SW480 (cell line): ENCODE results near the gene HBS1L.
A peak's percentile ranks its signal among the peaks of the same experiment; 100 is the strongest.

Source experiments
- DNase-seq: peaks from one replicate; pipeline ENCODE4 v3.0.0-alpha.2; 2016; ENCODE audit warnings: low spot score

Gene HBS1L

DNA sequence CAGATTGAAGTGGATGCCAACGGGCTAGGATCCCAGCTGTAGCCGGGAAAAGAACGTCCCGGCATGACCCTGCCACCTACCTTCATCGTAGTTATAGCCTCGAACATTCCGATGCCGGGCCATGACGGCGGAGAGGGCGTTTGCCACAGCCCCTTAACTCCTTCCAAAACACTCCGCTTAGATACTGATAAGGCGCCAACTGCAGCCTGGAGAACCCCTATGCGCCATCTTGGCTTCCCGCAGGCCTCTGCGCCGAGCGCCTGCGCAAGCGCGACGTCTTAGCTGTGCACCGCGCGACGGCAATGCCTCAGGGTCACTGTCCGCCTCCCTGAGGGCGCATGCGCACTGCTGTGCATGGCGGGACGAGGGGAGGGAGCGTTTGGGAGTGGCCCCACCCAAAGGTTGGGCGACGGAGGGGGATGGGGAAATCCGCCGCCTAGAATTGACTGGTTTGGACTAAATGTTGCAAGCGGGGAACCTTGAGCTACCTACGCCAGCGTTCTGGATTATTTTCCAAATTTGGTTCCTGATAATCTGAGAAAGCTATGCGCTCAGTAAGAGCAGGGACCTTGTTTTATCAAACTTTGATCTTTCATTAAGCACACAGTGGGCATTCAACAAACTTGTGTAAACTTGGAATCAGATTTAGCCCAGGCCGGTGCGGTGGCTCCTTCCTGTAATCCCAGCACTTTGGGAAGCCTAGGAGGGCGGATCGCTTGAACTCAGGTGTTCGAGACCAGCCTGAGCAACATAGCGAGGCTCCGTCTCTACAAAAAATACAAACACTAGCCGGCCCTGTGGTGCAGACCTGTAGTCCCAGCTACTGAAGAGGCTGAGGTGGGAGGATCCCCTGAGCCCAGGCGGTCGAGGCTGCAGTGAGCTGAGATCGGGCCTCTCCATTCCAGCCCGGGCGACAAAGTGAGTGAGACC is at the start of gene HBS1L:
Gene HBS1L, minus strand, starts transcription at position 254 of the 930 bp plus-strand sequence. Its CDS starts 131 bp downstream, at position 123.
- DNase-seq, result peak; percentile 90

DNA sequence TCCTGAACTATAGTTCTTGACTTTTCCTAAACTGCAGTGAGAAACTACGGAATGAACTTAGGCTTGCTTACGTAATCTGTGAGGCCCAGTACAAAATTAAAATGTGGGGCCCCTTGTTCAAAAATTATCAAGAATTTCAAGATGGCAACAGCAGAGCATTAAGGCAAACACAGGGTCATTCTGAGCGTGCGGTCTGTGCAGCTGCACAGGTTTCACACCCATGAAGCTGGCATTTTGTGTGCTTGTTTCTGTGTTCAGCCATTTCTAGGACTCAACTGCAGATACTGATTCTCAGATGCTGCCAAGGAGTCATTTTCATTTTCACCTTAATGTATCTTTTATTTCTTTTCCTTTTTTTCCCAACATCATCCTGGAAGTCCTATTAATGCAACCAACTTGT is 49.6 kb upstream of the HBS1L start:
- no peak for DNase-seq

DNA sequence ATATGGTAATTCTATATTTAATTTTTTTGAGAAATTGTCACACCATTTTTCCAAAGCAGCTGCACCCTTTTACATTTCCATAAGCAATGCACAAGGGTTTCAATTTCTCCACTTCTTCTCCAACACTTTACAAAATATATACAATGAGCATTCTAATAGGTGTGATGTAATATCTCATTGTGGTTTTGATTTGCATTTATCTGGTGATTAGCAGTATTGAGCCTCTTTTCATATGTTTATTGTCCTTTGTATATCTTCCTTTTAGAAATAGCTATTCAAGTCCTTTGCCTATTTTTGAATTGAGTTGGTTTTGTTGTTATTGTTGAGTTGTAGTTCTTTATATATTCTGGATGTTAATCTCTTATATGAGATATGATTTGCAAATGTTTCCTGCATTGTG is 47.6 kb upstream of the HBS1L start:
- no peak for DNase-seq

DNA sequence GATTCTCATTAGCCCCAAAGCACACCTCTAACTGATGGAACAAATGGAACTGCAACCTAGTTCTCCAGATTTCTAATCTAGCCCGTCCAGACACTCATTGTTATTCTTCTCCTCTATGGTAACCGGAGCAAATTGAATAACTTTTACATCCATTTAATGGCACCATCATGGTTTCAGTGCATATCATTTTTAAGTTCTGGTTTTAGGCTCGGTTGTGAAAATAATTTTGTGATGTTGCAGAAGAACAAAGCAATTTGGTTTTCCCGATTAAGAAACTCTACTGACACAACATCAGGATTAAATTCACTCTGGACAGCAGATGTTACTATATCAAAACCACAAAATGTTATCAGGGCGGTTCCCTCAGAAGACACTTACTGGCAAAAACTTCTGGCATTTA is 42.5 kb upstream of the HBS1L start:
- DNase-seq, result no peak

DNA sequence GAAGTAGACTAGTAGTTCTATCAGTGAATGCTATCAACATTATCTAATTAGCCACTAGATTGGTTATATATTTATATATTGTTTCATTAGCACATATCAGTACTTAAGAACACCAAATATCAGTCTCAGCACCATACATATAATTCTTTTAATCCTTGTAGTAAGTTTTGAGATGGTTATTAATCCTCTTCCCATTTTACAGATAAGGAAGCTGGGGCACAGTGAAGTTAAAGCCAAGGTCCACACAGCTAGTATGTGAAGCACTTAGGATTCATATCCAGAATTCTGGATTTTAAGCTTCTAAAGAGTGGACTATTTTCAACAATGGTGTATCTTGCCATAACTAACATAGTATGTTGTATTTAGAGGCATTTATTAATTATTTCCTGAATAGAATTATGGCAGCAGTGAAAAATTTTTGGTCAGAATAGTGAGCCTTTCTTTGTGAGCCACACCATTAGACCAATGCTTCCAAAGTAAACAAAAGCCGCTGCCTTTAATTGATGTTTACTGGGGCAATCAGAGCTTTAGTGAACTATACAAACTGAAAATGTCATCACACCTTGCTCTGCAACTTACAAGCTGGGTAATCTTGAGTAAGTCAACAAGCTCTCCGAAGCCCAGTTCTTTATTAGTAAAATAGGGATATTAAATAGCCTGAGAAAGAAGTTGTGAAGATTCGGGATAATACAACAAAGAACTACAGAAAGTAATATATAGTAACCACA is 41.9 kb upstream of the HBS1L start:
- no peak for DNase-seq

DNA sequence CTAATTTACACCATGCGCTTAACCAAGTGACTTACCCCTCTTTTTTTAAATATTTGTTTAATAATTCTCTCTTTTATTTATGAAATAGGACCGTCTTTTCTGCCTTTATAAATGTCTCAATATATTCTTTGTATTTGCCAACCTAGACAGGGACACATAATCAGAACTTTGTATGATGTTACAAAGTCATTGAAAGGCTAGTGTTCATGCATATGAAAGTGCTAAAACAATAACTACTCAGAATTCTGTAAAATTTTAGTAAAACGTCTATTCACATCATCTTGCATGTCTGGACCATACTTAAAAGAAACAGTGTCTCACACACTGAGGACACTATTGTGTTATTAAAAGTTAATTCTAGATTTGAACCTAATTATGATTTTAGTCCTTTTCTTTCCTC is 41.1 kb upstream of the HBS1L start:
- no peak for DNase-seq

DNA sequence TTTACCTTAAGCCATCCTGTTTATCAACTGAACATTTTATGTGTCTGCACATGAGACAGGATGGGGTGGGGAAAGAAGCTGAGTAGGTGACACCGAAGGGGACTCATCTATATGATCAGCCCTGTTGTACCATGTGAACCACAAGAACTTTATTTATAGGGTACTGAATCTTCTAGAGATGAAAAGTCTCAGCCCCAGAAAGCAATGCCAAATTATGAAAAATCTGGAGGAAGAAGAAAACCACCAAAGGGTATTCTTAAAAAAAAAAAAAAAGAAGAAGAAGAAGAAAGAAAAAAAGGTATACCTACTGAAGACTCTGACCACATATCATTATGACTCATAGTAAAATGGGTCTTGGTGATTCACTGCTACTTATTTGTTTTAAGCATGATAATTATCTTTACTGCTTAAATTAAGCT is 39.8 kb upstream of the HBS1L start:
- DNase-seq, result no peak

DNA sequence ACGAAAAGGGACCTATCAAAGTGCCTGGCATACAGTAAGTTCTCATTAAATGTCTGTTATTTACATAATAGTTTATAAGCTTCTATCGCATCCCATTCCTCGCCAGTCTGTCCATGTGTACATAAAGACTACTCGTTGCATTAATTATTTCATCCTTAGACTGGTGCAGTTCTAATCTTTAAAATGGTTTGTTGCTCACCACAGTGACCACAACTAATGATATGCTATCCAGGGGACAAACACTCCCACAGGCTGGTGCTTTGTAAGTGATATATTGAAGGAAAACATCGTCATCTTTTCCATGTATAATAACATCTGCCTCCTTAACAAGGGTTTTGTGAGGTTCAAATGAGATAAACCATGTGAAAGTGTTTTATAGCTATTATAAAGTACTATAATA is 39.0 kb upstream of the HBS1L start:
- DNase-seq, result peak; percentile 19

DNA sequence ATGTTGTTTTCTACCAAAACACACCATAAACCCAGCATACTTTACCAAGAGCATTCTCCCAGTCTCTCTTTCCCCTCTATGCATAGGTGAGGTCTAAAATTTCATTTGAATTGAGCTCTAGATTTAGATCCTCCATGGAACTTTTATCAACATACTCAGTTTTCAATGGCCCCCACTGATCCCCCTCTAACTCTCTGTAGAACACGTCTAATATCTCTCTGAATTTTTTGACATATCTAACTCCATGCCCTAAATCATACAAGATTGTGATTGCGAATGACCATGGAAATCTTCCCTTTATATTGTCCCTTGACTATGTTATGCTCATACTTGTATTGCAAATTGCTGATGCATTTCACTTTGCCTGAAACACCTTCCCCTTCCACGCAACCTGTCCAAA is 38.1 kb upstream of the HBS1L start:
- no peak for DNase-seq

DNA sequence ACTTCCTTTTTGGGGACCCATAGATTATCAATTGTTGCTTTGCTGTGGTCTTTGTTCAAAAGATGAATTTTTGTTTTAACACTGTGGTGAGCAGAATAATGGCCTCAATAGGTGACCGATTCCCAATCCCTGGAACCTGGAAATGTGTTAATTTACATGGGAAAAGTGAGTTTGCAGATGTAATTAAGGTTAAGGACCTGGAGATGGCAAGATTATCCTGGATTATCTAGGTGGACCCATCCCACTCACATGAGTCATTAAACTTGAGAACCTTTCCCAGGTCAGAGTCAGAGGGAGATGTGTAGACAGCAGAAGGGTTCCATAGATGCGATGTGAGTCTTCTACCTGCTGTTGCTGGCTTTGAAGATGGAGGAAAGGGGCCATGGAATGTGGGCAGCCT is 36.2 kb upstream of the HBS1L start:
- DNase-seq, result no peak

DNA sequence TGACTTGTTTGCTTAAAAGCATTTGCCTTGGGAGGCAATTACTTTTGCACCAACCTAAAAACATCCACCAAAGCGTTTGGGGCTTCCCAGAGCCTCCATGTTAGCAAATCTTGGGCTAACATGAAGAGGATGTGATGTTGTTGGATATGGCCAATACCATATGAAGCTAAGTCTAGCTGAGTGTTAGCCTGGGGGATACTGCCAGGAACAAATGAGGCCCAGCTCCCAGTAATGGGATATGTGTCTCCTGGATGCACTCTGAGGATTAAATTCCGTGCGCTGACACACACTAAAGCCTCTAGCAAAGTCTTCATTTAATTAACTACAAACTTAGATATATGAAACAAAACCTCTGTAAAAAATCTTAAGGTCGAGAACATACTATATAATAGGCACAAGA is 35.3 kb upstream of the HBS1L start:
- no peak for DNase-seq

DNA sequence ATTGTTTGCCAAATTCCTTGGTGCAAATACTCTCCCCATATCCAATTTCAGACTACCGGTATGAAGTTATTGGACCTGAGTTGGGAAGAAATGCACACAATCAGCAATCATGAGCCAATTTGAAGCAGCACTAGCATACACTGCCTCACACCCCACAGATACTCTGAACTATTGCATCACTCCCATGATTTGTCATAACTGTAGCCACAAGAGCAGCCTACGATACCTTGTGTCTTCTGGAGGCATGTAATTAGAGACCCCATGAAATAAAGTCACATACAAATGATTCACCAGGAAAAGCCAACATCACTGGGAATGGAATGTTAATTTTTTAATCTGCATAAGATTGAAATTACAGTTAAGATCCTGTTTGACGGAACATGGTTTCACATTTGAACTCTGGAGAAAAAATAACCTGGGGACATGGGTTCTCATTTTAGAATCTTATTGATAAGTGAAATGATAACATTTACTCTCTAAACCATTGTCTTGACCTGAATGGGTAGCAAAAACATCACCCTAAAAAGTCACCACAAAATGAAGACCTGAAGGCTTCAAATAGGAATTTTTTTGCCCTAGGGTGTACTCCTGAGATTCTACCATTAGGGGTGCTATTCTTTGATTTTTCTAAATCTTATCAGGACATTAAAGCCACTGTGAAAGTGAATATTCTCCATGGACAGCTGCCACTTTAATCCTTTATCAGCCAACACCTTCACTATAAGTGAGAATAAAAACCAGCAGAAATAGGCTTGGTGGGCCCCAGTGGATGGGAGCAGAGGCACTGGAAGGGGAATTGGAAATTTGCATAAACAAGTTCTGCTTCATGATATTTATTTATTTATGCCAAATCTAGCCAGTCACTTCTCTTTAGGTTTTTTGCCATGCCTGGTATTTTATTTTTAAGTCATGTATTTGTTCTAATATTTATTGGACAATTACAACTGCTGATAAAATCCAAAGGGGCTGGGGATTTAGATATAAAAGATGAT is 34.5 kb upstream of the HBS1L start:
- peak; percentile 43 for DNase-seq

DNA sequence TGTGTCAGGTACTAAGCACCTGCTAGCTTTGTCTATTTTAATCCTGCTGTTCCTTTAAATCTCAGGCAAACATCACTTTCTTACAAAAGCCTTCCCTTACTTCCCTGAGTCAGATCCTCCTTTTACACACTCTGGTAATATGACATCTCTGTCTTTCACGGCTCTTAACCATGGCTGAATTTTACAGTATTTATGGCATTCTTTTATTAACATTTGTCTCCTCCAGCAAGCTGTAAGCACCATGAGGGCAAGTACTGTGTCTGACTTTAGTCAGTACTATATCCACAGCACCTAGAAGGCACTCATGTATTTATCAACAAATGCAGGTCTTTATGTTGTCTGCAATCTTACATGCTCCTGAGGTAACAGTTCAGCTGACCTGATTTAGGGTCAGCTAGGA is 33.7 kb upstream of the HBS1L start:
- DNase-seq, result no peak

DNA sequence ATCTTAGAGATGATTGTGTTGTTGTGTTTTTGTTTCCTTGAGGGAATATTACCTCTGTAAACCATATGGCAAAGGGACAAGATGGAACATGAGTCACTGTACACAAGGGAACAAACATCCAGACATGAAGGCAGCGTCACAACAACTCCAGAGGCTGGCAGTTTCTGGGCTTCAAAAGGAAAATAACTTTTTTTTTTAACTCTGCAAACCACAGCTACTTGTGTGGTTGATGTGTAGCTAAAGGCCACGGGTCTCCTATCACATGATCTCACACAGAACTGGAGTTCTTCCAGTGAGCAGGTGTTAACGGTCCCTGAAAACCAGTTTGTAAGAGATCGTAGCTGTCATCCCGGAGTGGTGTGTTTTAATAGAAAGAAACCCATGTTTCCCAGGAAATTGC is 33.2 kb upstream of the HBS1L start:
- DNase-seq, result peak; percentile 47

DNA sequence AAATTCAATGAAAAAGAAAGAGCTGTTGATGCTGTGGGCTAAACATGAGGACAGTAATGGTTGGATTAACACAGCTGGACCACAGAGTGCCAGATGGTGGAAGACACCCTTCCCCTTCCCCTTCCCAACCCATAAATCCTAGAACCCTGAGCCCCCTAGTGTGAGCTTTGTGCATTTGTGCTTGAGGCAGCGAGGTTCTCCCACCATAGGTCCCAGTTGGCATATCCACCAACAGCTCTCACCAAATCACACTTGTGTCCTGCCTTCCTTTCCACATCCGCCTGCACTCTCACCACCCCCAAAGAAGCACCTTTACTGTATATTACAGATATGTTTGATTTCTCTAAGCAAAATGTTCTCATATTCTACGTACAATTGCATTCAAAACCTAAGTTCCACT is 32.8 kb upstream of the HBS1L start:
- no peak for DNase-seq

DNA sequence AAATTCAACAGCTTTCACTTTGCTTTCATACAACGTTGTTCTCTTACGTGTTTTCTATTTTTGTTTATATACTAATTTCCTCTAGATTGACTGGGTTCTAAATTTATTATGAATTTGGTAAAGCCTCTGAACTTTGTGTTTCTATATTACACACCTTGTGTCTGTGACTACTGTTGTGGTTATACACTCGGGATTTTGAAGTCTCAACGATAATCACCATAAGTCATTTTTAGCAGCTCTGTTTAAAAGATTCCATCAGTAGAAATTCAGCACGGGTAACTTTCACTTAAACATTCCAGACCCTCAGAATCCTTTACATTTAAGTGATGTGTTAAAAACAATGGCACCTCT is 31.8 kb upstream of the HBS1L start:
- no peak for DNase-seq

DNA sequence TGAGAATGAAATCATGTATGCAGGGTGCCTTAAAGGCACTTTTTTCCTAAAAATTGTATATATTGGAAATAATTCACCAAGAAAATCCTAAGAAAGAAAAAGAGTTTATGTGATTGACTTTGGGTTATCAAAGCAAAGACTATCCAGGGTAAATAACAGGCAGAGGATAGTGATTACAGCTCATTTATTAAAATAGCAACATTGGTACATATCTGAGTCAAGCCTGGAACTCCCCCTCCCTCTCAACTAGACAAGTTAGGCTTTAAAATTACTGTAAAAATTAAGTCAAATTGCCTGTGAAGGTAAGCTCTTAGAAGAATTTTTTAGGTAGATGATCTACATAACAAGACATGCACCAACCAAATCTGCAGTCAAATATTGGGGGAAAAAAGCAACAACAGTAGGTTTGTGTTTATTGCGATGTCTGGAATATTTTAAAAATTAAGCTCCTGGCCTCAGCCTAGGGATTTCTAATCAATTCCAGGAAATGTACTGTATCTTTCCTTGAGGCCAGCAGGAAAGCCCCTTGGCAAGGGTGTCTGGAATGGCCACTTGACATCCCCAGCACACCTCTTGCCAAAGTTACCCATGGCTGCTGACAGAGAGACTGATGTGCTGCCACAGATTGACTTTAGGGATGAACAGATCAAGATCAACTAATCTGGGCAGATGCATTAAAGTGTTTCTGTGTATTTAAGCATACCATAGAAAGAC is 31.2 kb upstream of the HBS1L start:
- no peak for DNase-seq

DNA sequence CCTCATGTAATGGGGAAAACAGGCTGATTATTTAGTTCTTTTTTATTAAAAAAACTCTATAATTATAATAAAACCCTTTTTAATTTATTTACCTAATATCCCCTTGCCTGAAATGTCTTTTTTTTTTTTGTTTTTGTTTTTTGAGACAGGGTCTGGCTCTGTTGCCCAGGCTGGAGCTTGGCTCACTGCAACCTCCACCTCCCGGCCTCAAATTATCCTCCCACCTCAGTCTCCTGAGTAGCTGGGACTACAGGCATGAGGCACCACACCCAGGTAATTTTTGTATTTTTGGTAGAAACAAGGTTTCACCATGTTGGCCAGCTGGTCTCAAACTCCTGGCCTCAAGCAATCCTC is 30.3 kb upstream of the HBS1L start:
- DNase-seq, result no peak

DNA sequence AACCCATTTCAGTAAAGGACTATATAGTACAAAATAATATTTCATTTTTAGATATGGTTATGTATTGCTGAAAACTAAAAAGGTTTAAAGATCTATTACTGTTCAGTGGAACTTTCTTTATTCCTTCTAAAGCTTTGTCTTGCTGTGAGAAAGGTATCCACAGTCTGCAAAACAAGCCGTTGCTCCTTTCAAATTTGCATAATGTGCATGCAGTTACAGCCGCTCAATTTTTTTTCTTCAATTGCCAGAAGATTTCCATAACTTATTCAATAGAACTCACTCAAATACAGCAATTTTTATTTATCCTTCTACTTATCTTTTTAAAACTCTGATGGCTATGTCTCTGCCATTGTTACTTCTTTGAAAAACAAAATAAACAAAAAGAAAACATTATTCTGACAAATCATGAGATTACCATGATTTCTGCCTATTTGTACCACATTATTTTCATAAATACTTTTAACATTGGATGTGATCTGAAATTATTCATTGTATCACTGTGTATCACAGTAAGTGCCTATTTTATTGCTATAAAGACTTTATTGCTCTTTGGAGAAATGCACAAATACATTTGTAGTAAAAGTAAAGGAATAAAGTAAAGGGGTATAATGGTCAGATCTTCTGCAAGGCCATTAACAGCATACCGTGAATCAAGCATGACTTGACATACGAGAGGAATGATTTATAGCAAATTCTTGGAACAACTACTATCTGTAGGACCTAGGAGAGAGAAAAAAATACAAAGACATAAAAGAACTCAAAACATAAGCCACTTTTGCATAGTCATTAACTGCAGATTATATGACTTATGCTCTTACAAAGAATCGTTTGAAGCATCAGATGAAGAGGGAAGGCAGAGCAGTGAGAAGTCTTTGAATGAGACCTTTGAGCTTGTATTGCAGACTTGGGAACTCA is 29.6 kb upstream of the HBS1L start:
- no peak for DNase-seq

DNA sequence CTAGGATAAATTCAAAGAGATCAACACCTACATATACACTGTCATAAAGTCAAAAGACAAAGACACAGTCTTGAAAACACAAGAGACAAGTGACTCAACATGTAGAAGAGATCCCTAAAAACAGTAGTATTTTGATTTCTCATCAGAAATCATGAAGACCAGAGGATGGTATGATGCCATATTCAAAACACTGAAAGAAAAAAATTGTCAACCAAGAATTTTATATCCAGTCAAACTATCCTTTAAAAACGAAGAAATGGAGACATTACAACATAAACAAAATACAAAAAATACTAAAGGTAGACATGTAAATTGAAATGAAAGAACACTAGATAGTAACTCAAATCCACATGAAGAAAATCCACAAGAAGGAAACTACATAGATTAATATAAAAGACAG is 27.3 kb upstream of the HBS1L start:
- no peak for DNase-seq

DNA sequence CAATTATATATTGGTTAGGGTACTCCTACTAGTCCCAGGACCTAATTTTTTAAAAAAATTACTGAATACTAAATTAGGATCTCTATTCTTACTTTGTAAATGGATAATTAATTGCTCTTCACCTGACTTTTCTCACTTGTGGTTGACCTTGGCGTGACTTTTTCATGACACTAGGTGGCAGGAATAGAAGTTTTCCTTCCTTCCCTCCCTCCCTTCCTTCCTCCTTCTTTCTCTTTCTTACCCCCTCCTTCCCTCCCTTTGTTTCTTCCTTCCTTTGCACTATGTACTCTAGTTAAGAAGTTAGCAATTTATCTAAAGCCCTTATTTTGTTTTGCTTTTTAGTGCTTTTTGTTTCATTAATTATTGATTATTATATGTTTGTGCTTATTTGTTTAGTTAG is 20.4 kb upstream of the HBS1L start:
- no peak for DNase-seq
